Measurements from ENCODE around the gene HNF1A.

The HNF1A gene

GRCh38 chr12:120979862-120980696 is 1.7 kb downstream of the HNF1A start:
- Histone ChIP-seq H3K9me3 (replicated peaks; ENCODE audit: low read length) (no peaks in the 10 kb centered on the region), H3K27me3 (ENCODE audit: control insufficient read depth, insufficient read depth, low read length) (peaks cover 8% of the 10 kb centered on the region), H3K4me1 (ENCODE audit: control insufficient read depth, insufficient read depth, low read length) (no peaks in the 10 kb centered on the region), H3K36me3 (ENCODE audit: insufficient read depth, low read length) (no peaks in the 10 kb centered on the region), H3K4me3 (ENCODE audit: low read length) (no peak overlapping the region), H3K9ac (ENCODE audit: low read depth, low read length) (no peak overlapping the region), H3K4me2 (ENCODE audit: low read length) (no peak overlapping the region)

GRCh38 chr12:120980800-120981368 is 2.5 kb downstream of the HNF1A start:
- Histone ChIP-seq H3K27me3 (ENCODE audit: control insufficient read depth, insufficient read depth, low read length) (peaks cover 8% of the 10 kb centered on the region), H3K9me3 (replicated peaks; ENCODE audit: low read length) (no peaks in the 10 kb centered on the region), H3K4me1 (ENCODE audit: control insufficient read depth, insufficient read depth, low read length) (no peaks in the 10 kb centered on the region), H3K4me3 (ENCODE audit: low read length) (no peak overlapping the region), H3K4me2 (ENCODE audit: low read length) (no peak overlapping the region), H3K9ac (ENCODE audit: low read depth, low read length) (no peak overlapping the region), H3K36me3 (ENCODE audit: insufficient read depth, low read length) (no peaks in the 10 kb centered on the region)

GRCh38 chr12:120981407-120981941 is 3.1 kb downstream of the HNF1A start:
- H3K4me3 ChIP-seq (ENCODE audit: low read length), result no peak overlapping the region
- H3K9me3 ChIP-seq (replicated peaks; ENCODE audit: low read length), result no peaks in the 10 kb centered on the region
- H3K27me3 ChIP-seq (ENCODE audit: control insufficient read depth, insufficient read depth, low read length), result peaks cover 8% of the 10 kb centered on the region
- no peak overlapping the region for H3K4me2 ChIP-seq (ENCODE audit: low read length)
- no peak overlapping the region for H3K9ac ChIP-seq (ENCODE audit: low read depth, low read length)
- H3K4me1 ChIP-seq (ENCODE audit: control insufficient read depth, insufficient read depth, low read length), result no peaks in the 10 kb centered on the region
- no peaks in the 10 kb centered on the region for H3K36me3 ChIP-seq (ENCODE audit: insufficient read depth, low read length)

GRCh38 chr12:120982659-120983058 is 4.3 kb downstream of the HNF1A start:
- Histone ChIP-seq H3K36me3 (ENCODE audit: insufficient read depth, low read length) (no peaks in the 10 kb centered on the region), H3K4me2 (ENCODE audit: low read length) (no peak overlapping the region), H3K4me3 (ENCODE audit: low read length) (no peak overlapping the region), H3K9ac (ENCODE audit: low read depth, low read length) (no peak overlapping the region), H3K9me3 (replicated peaks; ENCODE audit: low read length) (no peaks in the 10 kb centered on the region), H3K27me3 (ENCODE audit: control insufficient read depth, insufficient read depth, low read length) (peaks cover 8% of the 10 kb centered on the region), H3K4me1 (ENCODE audit: control insufficient read depth, insufficient read depth, low read length) (no peaks in the 10 kb centered on the region)

- Histone ChIP-seq H3K4me1 (ENCODE audit: control insufficient read depth, insufficient read depth, low read length) (no peaks in the 10 kb centered on the region), H3K9ac (ENCODE audit: low read depth, low read length) (no peak overlapping the region), H3K4me2 (ENCODE audit: low read length) (no peak overlapping the region), H3K4me3 (ENCODE audit: low read length) (no peak overlapping the region), H3K27me3 (ENCODE audit: control insufficient read depth, insufficient read depth, low read length) (peaks cover 8% of the 10 kb centered on the region), H3K36me3 (ENCODE audit: insufficient read depth, low read length) (no peaks in the 10 kb centered on the region), H3K9me3 (replicated peaks; ENCODE audit: low read length) (no peaks in the 10 kb centered on the region)
These were observed 5.4 kb downstream of the HNF1A start for GRCh38 chr12:120983759-120984158.

GRCh38 chr12:120984351-120984898 is 6.1 kb downstream of the HNF1A start:
- no peak overlapping the region for H3K4me3 ChIP-seq (ENCODE audit: low read length)
- no peak overlapping the region for H3K9ac ChIP-seq (ENCODE audit: low read depth, low read length)
- H3K4me1 ChIP-seq (ENCODE audit: control insufficient read depth, insufficient read depth, low read length), result no peaks in the 10 kb centered on the region
- no peaks in the 10 kb centered on the region for H3K36me3 ChIP-seq (ENCODE audit: insufficient read depth, low read length)
- no peaks in the 10 kb centered on the region for H3K9me3 ChIP-seq (replicated peaks; ENCODE audit: low read length)
- H3K27me3 ChIP-seq (ENCODE audit: control insufficient read depth, insufficient read depth, low read length), result peaks cover 8% of the 10 kb centered on the region
- no peak overlapping the region for H3K4me2 ChIP-seq (ENCODE audit: low read length)

GRCh38 chr12:120988234-120988633 is 9.9 kb downstream of the HNF1A start:
- Histone ChIP-seq H3K4me1 (ENCODE audit: control insufficient read depth, insufficient read depth, low read length) (no peaks in the 10 kb centered on the region), H3K4me3 (ENCODE audit: low read length) (no peak overlapping the region), H3K9me3 (replicated peaks; ENCODE audit: low read length) (no peaks in the 10 kb centered on the region), H3K9ac (ENCODE audit: low read depth, low read length) (no peak overlapping the region), H3K4me2 (ENCODE audit: low read length) (no peak overlapping the region), H3K36me3 (ENCODE audit: insufficient read depth, low read length) (no peaks in the 10 kb centered on the region), H3K27me3 (ENCODE audit: control insufficient read depth, insufficient read depth, low read length) (peaks cover 19% of the 10 kb centered on the region)

GRCh38 chr12:120988658-120989057 is 10.3 kb downstream of the HNF1A start:
- Histone ChIP-seq H3K9ac (ENCODE audit: low read depth, low read length) (no peak overlapping the region), H3K27me3 (ENCODE audit: control insufficient read depth, insufficient read depth, low read length) (peaks cover 23% of the 10 kb centered on the region), H3K4me3 (ENCODE audit: low read length) (no peak overlapping the region), H3K4me1 (ENCODE audit: control insufficient read depth, insufficient read depth, low read length) (no peaks in the 10 kb centered on the region), H3K4me2 (ENCODE audit: low read length) (no peak overlapping the region), H3K9me3 (replicated peaks; ENCODE audit: low read length) (no peaks in the 10 kb centered on the region), H3K36me3 (ENCODE audit: insufficient read depth, low read length) (no peaks in the 10 kb centered on the region)

GRCh38 chr12:120989687-120990086 is 11.3 kb downstream of the HNF1A start:
- no peaks in the 10 kb centered on the region for H3K4me1 ChIP-seq (ENCODE audit: control insufficient read depth, insufficient read depth, low read length)
- H3K9me3 ChIP-seq (replicated peaks; ENCODE audit: low read length), result no peaks in the 10 kb centered on the region
- H3K4me3 ChIP-seq (ENCODE audit: low read length), result no peak overlapping the region
- peaks cover 26% of the 10 kb centered on the region for H3K27me3 ChIP-seq (ENCODE audit: control insufficient read depth, insufficient read depth, low read length)
- H3K36me3 ChIP-seq (ENCODE audit: insufficient read depth, low read length), result no peaks in the 10 kb centered on the region
- H3K9ac ChIP-seq (ENCODE audit: low read depth, low read length), result no peak overlapping the region
- H3K4me2 ChIP-seq (ENCODE audit: low read length), result no peak overlapping the region

- H3K9me3 ChIP-seq (replicated peaks; ENCODE audit: low read length), result no peaks in the 10 kb centered on the region
- peaks cover 26% of the 10 kb centered on the region for H3K27me3 ChIP-seq (ENCODE audit: control insufficient read depth, insufficient read depth, low read length)
- H3K4me3 ChIP-seq (ENCODE audit: low read length), result no peak overlapping the region
- H3K4me2 ChIP-seq (ENCODE audit: low read length), result no peak overlapping the region
- no peaks in the 10 kb centered on the region for H3K36me3 ChIP-seq (ENCODE audit: insufficient read depth, low read length)
- no peak overlapping the region for H3K9ac ChIP-seq (ENCODE audit: low read depth, low read length)
- H3K4me1 ChIP-seq (ENCODE audit: control insufficient read depth, insufficient read depth, low read length), result no peaks in the 10 kb centered on the region
These were observed 12.2 kb downstream of the HNF1A start for GRCh38 chr12:120990487-120991055.

GRCh38 chr12:120991965-120992364 is 13.6 kb downstream of the HNF1A start:
- no peaks in the 10 kb centered on the region for H3K9me3 ChIP-seq (replicated peaks; ENCODE audit: low read length)
- no peaks in the 10 kb centered on the region for H3K4me1 ChIP-seq (ENCODE audit: control insufficient read depth, insufficient read depth, low read length)
- no peak overlapping the region for H3K4me3 ChIP-seq (ENCODE audit: low read length)
- no peak overlapping the region for H3K4me2 ChIP-seq (ENCODE audit: low read length)
- H3K36me3 ChIP-seq (ENCODE audit: insufficient read depth, low read length), result no peaks in the 10 kb centered on the region
- H3K27me3 ChIP-seq (ENCODE audit: control insufficient read depth, insufficient read depth, low read length), result peaks cover 34% of the 10 kb centered on the region
- H3K9ac ChIP-seq (ENCODE audit: low read depth, low read length), result no peak overlapping the region
